ENCODE measurements around the gene FAM174C.

FAM174C gene

DNA sequence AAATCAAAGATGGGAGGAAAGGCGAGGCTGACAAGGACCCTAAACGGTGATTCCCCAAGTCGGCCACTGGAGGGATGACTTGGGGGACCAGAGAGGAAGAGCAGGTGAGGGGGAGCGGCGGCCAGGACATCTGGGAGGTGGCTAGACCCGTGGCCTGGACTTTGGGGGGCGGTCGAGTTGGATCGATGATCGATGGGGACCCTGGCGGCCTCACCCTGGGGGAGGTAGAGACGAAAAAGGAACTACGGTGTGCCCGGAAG lies 13.9 kb upstream of the FAM174C start:
- peak overlapping the region; percentile 53 for H3K4me3 ChIP-seq (ENCODE audit: low read depth, low read length)
- DNase-seq (ENCODE audit: low read depth): no peak
- TF ChIP-seq MYC (IDR thresholded peaks at IDR 0.05; ENCODE audit: low read depth, low read length): no peak
- no peak for TF ChIP-seq POLR2A (IDR thresholded peaks at IDR 0.05; ENCODE audit: extremely low read depth, insufficient read length)
- TF ChIP-seq MAX (IDR thresholded peaks at IDR 0.05; ENCODE audit: low read depth, low read length): no peak
- TF ChIP-seq CTCF (IDR thresholded peaks at IDR 0.05; ENCODE audit: low read depth, low read length): no peak

- no peak for DNase-seq (ENCODE audit: low read depth)
- no peak for TF ChIP-seq MAX (IDR thresholded peaks at IDR 0.05; ENCODE audit: low read depth, low read length)
- H3K4me3 ChIP-seq (ENCODE audit: low read depth, low read length): peak overlapping the region; percentile 53
Measured at GRCh38 chr19:1261798-1262622, 13.3 kb upstream of the FAM174C start.

DNA sequence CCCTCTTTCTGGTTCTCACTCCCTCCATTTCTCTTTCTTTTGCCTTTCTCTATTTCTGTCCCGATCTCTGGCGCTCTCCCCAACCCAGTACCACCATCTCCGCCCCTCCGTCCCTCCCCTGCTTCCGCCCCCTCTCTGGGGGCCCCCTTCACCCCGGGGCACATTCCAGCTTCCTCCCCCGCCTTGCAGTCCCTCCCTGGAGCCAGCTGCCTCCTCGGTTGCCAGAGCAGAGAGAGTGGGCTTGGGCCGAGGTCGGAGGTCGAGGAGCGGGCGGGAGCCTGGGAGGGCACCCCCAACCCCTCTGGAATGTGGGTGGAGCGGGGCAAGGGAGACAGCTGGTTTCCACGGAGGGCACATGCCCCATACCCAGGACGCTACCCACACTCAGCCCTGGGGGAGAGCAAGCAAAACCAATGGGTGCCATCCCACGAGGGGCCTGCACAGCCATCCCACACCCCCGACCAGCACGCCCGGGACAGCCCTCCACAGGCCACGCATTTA lies 12.7 kb upstream of the FAM174C start:
- no peak for DNase-seq (ENCODE audit: low read depth)
- H3K4me3 ChIP-seq (ENCODE audit: low read depth, low read length): no peak overlapping the region
- TF ChIP-seq POLR2A (IDR thresholded peaks at IDR 0.05; ENCODE audit: extremely low read depth, insufficient read length) (no peak), CTCF (IDR thresholded peaks at IDR 0.05; ENCODE audit: low read depth, low read length) (no peak), MAX (IDR thresholded peaks at IDR 0.05; ENCODE audit: low read depth, low read length) (no peak), MYC (IDR thresholded peaks at IDR 0.05; ENCODE audit: low read depth, low read length) (no peak)

DNA sequence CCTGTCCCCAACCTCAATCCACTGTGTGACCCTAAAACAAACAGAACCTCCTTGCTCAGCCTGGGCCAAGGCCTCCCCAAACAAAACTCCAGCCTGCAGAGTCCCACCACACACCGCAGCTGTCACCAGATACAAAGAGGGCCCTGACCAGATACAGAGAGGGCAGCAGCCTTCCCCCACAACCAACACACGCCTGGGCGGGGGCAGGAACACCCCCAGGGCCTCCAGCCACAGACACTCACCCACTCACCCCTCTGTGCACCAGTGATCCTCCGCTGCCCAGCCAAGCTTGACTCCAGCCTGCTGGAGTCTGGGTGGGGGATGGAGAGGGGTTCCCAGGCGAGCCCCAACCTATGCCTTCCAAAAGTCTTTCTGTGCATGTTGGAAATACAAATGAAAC lies 12.1 kb upstream of the FAM174C start:
- H3K4me3 ChIP-seq (ENCODE audit: low read depth, low read length): no peak overlapping the region
- TF ChIP-seq MAX (IDR thresholded peaks at IDR 0.05; ENCODE audit: low read depth, low read length) (no peak), CTCF (IDR thresholded peaks at IDR 0.05; ENCODE audit: low read depth, low read length) (no peak), MYC (IDR thresholded peaks at IDR 0.05; ENCODE audit: low read depth, low read length) (no peak)
- no peak for DNase-seq (ENCODE audit: low read depth)

GRCh38 chr19:1264801-1265614 lies 10.3 kb upstream of the FAM174C start:
- no peak overlapping the region for H3K4me3 ChIP-seq (ENCODE audit: low read depth, low read length)
- peak; percentile 47 for DNase-seq (ENCODE audit: low read depth)
- TF ChIP-seq CTCF (IDR thresholded peaks at IDR 0.05; ENCODE audit: low read depth, low read length) (no peak), MAX (IDR thresholded peaks at IDR 0.05; ENCODE audit: low read depth, low read length) (no peak), MYC (IDR thresholded peaks at IDR 0.05; ENCODE audit: low read depth, low read length) (no peak), POLR2A (IDR thresholded peaks at IDR 0.05; ENCODE audit: extremely low read depth, insufficient read length) (no peak)

- no peak for TF ChIP-seq MYC (IDR thresholded peaks at IDR 0.05; ENCODE audit: low read depth, low read length)
- no peak for TF ChIP-seq CTCF (IDR thresholded peaks at IDR 0.05; ENCODE audit: low read depth, low read length)
- no peak for TF ChIP-seq MAX (IDR thresholded peaks at IDR 0.05; ENCODE audit: low read depth, low read length)
- no peak for TF ChIP-seq POLR2A (IDR thresholded peaks at IDR 0.05; ENCODE audit: extremely low read depth, insufficient read length)
- H3K4me3 ChIP-seq (ENCODE audit: low read depth, low read length): no peak overlapping the region
- DNase-seq (ENCODE audit: low read depth): peak; percentile 79
Measured at GRCh38 chr19:1265615-1266128, 9.7 kb upstream of the FAM174C start.

Measured in NB4 (cell line).